NCI-H2029 (cell line): ENCODE results near the gene DDX53.

Experiments used
- DNase-seq: peaks from one replicate; lab custom pipeline; 2025; lab: John Stamatoyannopoulos, UW

DDX53 gene

GRCh38 chrX:23052324-23052723 is 52.6 kb downstream of the DDX53 start:
- DNase-seq, result no peak
